HG03103 (cell line): ENCODE data around the gene HEXD.
"Not testable (repeated sequence)": the region's sequence is repeated elsewhere in the genome, so short reads cannot be mapped to it uniquely, and the experiment has no call there.

Experiments used
- ATAC-seq: cut with Tn5 transposase; IDR thresholded peaks from one replicate; pipeline ENCODE4 v1.9.1; 2021; ENCODE audit warnings: low read depth; ENCODE audit not compliant: unreplicated experiment

The HEXD gene

DNA sequence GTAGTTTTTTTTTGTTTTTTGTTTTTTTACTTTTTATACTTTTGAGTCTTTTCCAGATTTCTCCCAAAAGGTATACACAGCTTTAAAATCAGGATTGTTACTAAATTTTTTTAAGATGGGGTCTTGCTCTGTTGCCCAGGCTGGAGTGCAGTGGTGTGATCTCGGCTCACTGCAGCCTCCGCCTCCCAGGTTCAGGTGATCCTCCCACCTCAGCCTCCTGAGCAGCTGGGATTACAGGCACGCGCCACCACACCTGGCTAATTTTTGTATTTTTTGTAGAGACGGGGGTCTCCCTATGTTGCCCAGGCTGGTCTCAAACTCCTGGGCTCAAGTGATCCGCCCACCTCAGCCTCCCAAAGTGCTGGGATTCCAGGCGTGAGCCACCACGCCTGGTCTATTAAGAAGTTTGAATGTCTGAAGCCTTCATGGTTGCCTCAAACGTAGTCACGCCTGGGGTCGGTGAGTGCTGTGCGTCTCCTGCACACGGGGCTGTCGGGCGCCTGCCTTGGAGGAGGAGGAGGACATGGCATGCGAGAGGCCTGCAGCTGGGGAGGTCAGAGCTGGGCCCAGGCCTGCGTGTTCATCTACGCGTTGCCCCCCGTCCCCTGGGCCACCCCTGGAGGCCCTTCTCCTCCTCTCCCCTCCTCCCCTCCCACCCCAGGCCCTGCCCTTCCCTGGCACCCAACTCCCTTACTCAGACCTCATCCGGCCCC, 35.8 kb upstream of the HEXD start:
- not testable (repeated sequence) for ATAC-seq

DNA sequence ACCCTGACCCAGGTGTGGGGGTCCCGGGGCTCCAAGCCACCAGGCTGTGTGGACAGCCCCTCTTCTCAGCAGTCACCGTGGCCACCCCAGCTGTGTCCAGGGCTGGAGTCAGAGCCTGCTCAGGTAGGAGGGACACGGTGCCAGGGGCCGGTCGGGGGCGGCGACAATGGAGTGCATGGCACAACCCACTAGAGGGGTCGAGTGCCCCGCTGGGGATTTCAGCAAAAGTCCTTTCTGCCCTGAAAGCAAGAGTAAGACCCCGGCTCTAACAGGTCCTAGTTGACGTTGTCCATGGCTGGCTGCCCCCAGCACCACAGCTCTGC, 35.3 kb upstream of the HEXD start:
- ATAC-seq = no peak

DNA sequence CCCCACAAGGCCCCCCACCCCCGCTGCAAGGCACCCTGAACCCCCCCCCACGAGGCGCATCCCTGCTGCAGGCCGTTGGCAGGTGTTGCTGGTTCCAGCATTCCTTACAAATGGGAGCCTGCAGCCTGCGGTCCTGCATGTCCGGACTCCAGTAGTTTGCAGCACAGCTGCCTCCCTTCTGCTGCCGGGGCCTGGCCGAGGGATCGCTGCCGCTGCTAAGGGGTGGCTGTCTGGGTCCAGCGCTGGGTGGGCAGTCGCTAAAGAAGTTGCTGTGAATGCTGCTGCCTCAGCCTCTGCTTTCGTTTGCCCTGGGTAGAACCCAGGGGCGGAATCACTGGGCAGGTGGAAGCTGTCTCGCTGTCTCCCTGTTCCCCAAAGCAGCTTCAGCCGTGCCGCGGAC, 34.7 kb upstream of the HEXD start:
- no peak for ATAC-seq

DNA sequence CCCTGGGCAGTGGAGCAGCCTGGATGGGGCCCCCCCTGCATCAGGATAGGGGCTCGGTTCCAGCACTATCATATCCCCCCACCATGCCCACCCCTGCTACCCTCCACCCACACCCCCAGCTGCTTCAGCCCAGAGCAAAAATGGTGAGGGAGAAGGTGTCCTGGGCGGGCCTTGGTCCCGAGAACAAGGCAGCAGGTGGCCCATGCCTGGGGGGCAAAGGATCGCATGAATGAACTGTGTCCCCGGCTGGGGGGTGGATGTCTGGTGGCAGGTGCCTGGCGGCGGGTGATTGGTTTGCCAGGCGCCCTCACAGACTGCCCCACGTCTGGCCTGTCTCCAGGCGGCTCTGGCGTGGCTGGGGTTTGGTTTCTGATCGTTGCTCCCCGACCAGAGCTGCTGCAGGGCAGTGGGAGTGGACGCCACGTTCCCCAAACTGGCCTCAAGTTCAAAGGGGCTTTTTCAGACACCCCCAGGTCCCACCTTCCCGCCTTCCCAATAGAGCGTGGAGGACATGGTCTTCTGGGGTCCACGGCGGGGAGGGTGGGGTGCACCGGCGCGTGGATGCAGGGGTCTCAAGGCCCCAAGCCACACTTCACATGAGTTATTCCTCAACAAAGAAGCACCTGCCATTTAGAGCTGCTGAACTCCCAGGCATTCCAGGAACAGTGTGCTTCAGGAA, 34.0 kb upstream of the HEXD start:
- no peak for ATAC-seq

DNA sequence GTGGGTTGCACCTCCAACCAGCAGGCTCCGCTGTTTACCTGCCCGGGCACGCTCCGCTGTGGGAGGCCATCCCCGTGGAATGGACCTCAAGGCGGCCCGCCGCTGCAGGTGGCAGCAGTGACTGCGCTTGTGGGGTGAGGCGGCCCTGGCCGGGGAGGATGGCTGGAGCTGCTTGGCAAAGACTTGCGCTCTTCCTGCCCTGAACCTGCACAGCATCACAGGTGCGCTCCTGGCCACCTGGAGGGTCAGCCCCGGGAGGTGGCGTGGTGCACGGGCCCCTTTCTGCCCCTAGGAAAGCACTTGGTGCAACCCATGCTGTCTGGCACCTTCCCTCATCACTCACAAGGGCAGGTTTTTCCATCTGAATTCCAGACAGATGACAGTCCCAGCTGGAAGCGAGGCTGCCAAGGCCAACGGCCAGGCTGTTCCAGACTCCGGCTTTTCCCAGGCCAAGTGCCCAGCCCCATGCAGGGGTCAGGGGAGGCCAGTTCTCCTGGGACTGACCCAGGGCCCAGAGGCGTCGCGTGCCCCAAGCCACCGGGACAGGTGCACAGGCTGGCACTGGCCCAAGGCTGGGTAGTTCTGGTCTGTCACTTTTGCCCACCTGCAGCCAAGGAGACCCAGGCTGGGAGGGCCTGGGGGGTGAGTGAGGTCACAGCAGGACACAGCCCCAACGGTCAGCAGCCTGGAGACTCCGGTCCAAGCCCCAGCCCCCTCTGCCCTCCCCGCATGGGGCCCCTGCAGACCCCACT, 33.2 kb upstream of the HEXD start:
- ATAC-seq = no peak

DNA sequence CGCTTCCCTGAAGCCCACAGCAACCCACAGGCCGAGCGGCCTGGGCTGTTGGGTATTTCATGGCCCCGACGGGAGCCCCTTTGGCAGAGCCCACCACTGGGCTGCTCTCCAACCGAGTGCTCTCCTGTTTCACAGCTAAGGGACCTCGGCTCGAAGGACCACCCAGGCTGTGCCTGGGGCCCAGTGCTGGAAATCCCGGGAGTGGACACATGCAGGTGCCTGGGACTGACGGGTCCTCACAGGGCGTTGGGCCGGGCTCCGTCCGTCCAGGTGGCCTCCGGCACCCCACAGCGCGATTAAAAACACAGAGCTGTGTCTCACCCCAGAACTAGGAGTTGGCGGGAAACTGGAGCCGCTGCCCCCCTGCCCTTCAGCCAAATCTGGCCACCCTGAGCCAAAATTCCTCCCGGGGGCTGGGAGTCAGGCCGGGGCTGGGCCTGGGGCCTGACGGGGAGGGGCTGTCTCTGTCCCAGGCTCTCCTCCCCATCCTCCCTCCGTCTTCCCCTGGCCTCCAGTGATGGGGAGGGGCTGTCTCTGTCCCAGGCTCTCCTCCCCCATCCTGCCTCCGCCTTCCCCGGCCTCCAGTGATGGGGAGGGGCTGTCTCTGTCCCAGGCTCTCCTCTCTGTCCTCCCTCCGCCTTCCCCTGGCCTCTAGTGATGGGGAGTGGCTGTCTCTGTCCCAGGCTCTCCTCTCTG, 32.4 kb upstream of the HEXD start:
- ATAC-seq = no peak

DNA sequence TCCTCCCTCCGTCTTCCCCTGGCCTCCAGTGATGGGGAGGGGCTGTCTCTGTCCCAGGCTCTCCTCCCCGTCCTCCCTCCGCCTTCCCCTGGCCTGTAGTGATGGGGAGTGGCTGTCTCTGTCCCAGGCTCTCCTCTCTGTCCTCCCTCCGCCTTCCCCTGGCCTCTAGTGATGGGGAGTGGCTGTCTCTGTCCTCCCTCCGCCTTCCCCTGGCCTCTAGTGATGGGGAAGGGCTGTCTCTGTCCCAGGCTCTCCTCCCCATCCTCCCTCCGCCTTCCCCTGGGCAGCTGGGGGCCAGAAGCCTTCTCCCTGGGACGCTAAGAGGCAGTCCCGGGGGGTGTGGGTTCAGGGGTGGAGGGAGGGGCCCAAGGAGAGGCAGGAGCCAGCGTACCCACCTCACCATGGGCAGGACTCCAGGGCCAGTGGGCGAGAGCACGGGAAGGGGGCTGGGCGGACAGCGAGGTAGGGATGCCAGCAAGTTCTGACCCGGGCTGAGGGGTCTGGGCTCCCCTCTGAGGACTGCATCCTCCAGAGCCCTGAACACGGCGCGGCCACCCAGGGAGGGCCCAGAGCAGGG, 31.8 kb upstream of the HEXD start:
- no peak for ATAC-seq

DNA sequence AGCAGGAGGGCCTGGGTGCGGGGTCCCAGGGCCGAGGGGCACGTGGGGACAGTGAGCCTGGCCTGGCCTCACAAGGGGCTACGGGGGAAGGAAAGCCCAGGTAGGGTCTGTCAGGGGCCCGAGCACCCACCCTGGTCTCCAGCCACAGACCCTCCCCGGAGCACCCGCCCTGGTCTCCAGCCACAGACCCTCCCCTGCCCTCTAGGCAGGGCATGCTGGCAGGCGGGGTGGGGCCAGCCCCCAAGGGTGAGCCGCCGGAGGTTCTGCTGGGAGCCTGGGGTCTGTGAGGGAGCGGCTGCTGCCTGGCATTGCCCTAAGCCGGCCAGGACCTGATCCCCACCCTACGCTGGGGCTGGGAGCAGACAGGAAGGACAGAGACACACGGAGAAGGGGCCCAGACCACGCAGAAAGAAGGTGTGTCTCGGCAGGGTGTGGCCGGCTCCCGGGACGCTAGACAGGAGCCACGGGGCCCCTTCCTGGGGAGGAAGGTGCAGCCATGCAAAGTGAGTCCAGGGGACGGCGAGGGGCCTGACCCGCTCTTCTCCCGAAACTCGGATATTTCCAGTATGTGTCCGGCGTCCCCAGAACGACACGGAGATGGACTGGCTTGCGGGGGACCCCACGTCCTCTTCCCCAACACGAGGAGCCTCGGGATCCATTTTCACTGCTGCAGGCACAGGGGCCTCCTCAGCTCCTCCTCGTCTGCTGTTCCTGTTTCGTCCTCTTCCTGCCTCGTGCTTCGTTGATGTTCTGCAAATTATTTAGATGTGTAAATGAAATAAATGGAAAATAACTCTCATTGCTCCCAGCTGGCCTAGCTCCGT, 31.1 kb upstream of the HEXD start:
- no peak for ATAC-seq

DNA sequence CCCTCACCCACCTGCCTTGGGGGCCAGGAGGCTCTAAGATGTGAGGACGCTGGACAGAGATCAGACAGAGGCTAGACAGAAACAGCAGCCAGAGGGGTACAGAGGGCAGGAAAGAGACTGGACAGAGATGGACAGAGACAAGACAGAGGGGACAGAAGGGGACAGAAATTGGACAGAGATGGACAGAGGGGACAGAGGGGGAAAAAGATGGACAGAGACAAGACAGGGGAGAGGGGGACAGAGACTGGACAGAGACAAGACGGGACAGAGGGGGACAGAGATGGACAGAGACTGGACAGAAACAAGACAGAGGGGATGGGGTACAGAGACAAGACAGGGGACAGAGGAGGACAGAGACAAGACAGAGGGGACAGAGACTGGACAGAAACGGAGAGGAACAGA, 30.4 kb upstream of the HEXD start:
- no peak for ATAC-seq

DNA sequence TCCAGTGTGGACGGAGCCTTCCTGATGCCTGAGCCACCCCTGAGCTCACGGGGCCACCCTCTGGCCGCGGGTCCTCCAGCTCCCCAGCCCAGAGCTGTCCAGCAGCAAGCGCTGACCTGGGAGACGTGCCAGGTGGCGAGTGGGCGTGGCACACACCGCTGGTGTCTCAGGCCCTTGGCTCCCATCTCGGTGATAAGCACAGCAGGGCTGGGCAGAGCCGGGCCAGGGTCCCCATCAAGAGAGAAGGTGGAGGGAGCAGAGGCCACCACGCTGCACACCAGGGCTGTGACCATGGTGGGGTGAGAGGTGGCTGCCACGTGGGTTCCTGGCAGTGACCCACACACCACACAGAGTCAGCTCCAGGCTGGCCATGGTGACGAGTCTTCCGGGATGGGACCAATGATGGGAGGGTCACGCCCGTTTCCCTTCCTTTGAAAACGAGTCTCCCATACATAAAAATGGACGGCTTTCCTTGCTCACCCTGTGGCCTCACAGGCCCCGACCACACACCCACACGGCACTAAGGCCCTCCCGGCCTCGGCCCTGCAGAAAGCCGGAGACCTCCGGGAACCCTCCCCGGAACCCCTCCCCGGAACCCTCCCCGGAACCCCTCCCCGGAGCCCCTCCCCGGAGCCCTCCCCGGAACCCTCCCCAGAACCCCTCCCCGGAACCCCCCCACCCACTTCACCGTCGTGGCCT, 29.8 kb upstream of the HEXD start:
- ATAC-seq = no peak

DNA sequence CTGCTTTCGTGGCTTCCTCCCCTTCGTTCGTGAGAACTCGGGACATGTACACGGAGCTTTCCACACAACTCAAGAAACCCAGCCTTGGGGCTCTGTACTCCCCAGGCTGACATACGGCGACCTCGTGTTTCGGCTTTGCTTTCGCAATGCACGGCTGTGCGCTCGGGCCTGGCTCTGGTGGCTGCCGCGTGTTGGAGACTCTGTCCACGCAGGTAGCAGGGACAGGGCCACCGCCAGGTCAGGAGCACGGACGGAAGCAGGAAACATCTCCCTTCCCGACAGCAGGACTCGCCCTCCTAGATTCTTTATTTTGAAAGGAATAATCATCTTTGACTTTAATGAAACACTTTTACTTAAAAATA, 29.2 kb upstream of the HEXD start:
- no peak for ATAC-seq

DNA sequence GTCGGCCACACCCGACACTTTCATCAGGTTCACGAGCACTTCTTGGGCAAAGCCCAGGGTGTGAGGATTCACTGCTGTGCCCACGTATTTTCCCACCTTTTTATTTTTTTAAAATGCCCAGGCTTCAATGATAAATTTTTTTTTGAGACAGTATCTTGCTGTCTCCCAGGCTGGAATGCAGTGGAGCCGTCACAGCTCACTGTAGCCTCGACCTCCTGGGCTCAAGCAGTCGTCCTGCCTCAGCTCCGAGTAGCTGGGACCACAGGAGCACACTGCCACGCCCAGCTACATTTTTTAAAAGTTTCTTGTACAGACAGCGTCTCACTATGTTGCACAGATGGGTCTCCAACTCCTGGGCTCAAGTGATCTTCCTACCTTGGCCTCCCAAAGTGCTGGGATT, 28.8 kb upstream of the HEXD start:
- no peak for ATAC-seq

DNA sequence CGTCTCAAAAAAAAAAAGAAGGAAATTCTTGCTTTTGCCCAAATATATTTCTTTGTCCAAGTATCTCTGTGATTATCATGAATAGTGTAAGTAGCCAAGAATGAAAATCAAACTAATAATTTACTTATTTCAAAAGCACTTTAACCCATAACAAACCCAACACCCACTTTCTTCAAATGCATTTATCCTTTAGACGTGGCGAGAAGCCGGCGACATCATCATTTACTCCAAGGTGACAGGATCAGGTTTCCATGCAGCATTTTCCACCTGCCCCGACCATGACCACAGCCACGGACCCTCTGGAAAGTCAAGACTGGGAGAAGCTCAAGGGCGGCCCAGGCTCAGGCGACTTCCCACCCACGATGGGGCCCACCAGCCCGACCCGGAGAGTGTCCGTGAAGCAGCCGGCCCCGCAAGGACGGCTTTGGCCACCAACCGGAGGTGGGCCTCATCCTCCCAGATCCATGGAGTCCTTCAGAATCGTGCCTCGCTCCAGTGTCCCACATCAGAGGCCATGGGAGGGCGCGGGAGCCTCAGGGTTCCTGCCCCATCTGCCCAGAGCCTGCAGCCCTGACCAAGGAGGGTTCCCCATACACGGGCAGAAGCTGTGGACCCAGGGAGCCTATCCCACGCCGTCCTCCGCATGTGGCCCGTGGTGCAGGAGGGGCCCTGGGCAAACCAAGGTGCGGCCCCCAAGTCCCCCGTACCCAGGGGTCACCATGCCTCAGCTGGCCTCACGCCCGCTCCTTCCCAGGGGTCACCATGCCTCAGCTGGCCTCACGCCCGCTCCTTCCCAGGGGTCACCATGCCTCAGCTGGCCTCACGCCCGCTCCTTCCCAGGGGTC, 27.9 kb upstream of the HEXD start:
- ATAC-seq = no peak

DNA sequence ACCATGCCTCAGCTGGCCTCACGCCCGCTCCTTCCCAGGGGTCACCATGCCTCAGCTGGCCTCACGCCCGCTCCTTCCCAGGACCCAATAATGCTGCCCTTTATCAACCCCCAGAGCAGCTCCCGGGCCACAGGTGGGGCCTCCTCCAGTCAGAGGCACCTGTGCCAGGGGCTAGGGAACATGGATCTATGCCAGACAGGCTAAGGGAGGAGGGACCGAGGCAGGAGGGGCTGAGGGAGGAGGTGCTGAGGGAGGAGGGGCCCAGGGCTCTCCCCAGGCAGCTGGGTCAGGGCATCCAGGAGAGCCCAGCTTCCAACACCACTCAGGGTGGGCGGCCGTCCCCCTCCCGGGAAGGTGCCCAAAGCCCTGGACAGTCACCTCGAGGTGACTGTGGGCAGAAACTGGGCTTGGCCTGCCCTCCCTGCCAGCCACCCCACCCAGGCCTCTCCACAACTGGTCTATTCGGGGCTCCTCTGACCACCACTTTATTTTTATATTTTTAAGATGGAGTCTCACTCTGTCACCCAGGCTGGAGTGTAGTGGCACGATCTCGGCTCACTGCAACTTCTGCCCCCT, 27.2 kb upstream of the HEXD start:
- no peak for ATAC-seq

DNA sequence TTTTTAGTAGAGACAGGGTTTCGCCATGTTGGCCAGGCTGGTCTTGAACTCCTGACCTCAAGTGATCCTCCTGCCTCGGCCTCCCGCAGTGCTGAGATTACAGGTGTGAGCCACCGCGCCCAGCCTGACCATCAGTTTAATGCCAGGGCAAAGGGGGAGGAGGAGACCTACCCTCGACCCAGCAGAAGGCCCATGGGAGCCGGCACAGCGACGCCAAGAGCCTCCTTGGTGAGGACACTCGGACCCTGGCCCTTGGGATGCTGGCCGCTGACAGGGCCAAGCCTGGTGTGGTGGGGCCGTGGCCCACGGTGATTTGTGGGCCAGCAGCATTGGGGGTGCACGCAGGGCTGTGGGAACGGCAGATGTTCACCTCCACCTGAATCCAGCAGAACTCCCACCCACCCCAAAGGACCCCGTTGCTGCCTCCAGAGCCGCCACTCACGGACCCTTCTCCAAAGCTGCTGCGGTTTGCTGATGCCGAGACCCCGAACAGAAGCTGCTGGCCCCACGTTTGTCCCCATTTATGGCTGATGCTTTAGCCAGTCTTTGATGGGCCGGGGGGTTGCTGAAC, 26.6 kb upstream of the HEXD start:
- no peak for ATAC-seq

DNA sequence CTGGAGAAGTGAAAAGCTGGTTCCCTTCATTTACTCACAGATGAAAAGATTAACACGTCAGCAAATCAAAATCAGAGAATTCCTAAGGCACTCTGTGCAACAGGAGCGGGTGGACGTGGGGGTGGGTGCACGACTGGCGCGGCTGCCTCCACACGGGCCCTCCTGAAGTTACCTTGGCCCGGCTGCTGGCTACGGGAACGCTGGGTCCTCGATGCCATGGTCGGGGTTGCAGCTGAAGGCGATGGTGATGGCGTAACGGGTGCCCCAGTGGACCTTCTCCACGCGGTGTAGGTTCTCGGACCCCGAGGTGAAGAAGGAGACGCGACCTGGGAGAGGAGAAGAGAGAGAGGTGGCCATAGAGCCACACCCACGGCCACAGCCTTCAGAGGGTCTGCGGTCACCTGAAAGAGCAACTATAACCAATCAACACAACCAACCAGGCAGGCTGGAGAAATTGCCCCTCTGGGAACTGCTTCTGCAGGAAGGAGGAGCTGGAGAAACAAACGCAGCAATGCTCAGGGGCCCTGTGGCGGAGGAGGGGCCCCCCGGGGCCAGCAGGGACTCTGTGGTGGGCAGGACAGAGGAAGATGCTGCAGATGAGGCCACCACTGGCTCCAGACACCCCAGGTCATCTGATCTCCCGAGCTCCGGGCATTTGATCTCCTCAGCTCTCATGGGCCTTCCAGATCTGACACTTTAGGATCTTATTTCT, 25.8 kb upstream of the HEXD start:
- ATAC-seq = no peak

DNA sequence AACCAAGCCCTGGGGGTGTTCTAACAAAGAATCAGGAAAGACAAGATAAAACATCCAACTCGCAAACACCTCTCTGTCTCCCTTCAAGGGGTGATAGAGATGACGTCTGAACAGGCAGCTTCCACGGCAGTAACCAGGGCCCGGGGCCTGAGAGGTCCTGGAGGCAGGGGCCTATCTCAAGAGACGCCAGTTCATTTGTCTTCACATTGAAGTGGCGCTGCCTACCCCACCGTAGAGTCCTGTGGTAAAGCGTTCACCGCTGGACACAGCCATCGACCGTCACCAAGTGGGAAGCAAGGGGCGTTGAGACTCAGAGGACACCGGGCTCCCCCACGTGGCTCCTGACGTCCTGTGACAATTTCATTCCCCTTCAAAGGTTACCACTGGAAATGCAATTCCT, 25.2 kb upstream of the HEXD start:
- no peak for ATAC-seq
